K562 (cell line): ENCODE measurements around the gene BAIAP2L2. TPM values are rescaled to one million over a fixed set of nuclear protein-coding genes. Genes with fewer than 3 reads are reported as not detected.

ENCODE experiments used
- ATAC-seq: fragments of 200-7000 bp; cut with Tn5 transposase; 3 replicates; pipeline ENCODE4 v1.9.1; 2020; ENCODE audit warnings: moderate library complexity
- BruUV-seq: library from RNA; stranded (reverse); fragments of 400-500 nt; replicated peaks from 2 replicates; lab custom pipeline; 2021; lab: Mats Ljungman, UMichigan
- CTCF ChIA-PET: fragments of 300-600 bp; formaldehyde crosslinking; extraction: SDS; loops from one replicate; lab custom pipeline; 2021; ENCODE audit warnings: low intra/inter-chr PET ratio; lab: Yijun Ruan, JAX
- POLR2A ChIA-PET: fragments of 300-600, 350-650 bp; sonication (Branson Sonifier 250); formaldehyde crosslinking; extraction: SDS; loops from one replicate; lab custom pipeline; 2021; ENCODE audit warnings: antibody characterized with exemption, inconsistent platforms; lab: Yijun Ruan, JAX
- DNase-seq, 4 experiments: peaks; one replicate each; pipeline versions ENCODE4 v3.0.0 to v3.0.0-alpha.2; 2011 to 2018; ENCODE audit warnings: low spot score in 3 of 4, mixed read lengths in 3 of 4; ENCODE audit errors: extremely low read depth in 1 of 4
- FAIRE-seq: peaks from 2 replicates; lab custom pipeline; 2011; peaks lifted over from hg19 to GRCh38; lab: Jason Lieb, UNC
- H2AFZ ChIP-seq: 2 replicates; pipeline ENCODE4 v1.6.0; 2011; ENCODE audit warnings: low read depth, low read length, control low read depth, inconsistent platforms
- H3K27ac ChIP-seq: fragments of 200-600 bp; 3 replicates; pipeline ENCODE4 v1.8.0; 2011; ENCODE audit warnings: low read depth, mild to moderate bottlenecking, control low read depth, inconsistent platforms, low read length, moderate library complexity, mixed read lengths; ENCODE audit errors: extremely low read depth
- H3K27me3 ChIP-seq, 2 experiments: fragments of 300-600 bp in 1 of 2; 2 replicates in 1 of 2; 3 replicates in 1 of 2; pipeline versions ENCODE4 v1.6.0 to v1.8.0; 2011; ENCODE audit warnings: inconsistent platforms in 2 of 2, low read length in 2 of 2, mild to moderate bottlenecking in 1 of 2, mixed read lengths in 1 of 2, moderate library complexity in 1 of 2; ENCODE audit not compliant: control insufficient read depth in 2 of 2, insufficient read depth in 2 of 2
- H3K36me3 ChIP-seq: fragments of 300-600 bp; 3 replicates; pipeline ENCODE4 v1.8.0; 2011; ENCODE audit warnings: mild to moderate bottlenecking, low read length, inconsistent platforms; ENCODE audit not compliant: control insufficient read depth, insufficient read depth
- H3K4me1 ChIP-seq, 2 experiments: fragments of 200-600 bp in 1 of 2; replicated peaks in 1 of 2; 2 replicates in 1 of 2; 3 replicates in 1 of 2; pipeline versions ENCODE4 v1.5.1 to v1.8.0; 2011; ENCODE audit warnings: inconsistent platforms in 2 of 2, low read length in 2 of 2, mild to moderate bottlenecking in 1 of 2, mixed read lengths in 1 of 2, moderate library complexity in 1 of 2; ENCODE audit not compliant: control insufficient read depth in 2 of 2, insufficient read depth in 2 of 2
- H3K4me2 ChIP-seq: 2 replicates; pipeline ENCODE4 v1.6.1; 2011; ENCODE audit warnings: low read length, control low read depth, inconsistent platforms, mixed read lengths; ENCODE audit not compliant: insufficient read depth
- H3K4me3 ChIP-seq: fragments of 200-600 bp; sonication (generic), shearing (Covaris generic); 2 replicates; pipeline ENCODE4 v1.5.1; 2016; ENCODE audit warnings: control low read depth, inconsistent platforms
- H3K79me2 ChIP-seq: fragments of 200-600 bp; 3 replicates; pipeline ENCODE4 v1.8.0; 2011; ENCODE audit warnings: low read length, inconsistent platforms; ENCODE audit not compliant: control insufficient read depth, insufficient read depth
- H3K9ac ChIP-seq, 2 experiments: 2 replicates each; pipeline versions ENCODE4 v1.6.0 to v1.6.1; 2011; ENCODE audit warnings: low read depth in 2 of 2, low read length in 2 of 2, control low read depth in 1 of 2, inconsistent platforms in 1 of 2, mild to moderate bottlenecking in 1 of 2, mixed read lengths in 1 of 2; ENCODE audit not compliant: insufficient read depth in 1 of 2
- H3K9me1 ChIP-seq: one replicate; pipeline ENCODE4 v1.6.0; 2011; ENCODE audit warnings: inconsistent platforms, mild to moderate bottlenecking, low read length, moderate library complexity; ENCODE audit not compliant: control insufficient read depth, insufficient read depth
- H3K9me3 ChIP-seq: replicated peaks from 2 replicates; pipeline ENCODE4 v1.5.1; 2011; ENCODE audit warnings: low read depth, low read length, inconsistent platforms; ENCODE audit not compliant: control insufficient read depth, insufficient read depth
- H4K20me1 ChIP-seq: replicated peaks from 2 replicates; pipeline ENCODE4 v1.6.1; 2011; ENCODE audit warnings: low read length, inconsistent platforms, mixed read lengths; ENCODE audit not compliant: control insufficient read depth, insufficient read depth
- BHLHE40 ChIP-seq: IDR thresholded peaks from 2 replicates; pipeline ENCODE4 v1.6.1; 2011; ENCODE audit warnings: low read length, improper control_type of control experiment
- E2F1 ChIP-seq: sonication (generic); formaldehyde crosslinking; IDR thresholded peaks from 2 replicates; pipeline ENCODE4 v1.8.1; 2023; ENCODE audit warnings: mild to moderate bottlenecking, missing genetic modification reagents, moderate library complexity
- ETV6 ChIP-seq, 3 experiments: fragments of 150-350 bp in 1 of 3; sonication (generic) in 1 of 3; formaldehyde crosslinking in 1 of 3; IDR thresholded peaks; 2 replicates each; pipeline versions ENCODE4 v1.6.1 to v1.8.0; 2014 to 2022; ENCODE audit warnings: borderline replicate concordance in 2 of 3, low read depth in 2 of 3, antibody characterized with exemption in 1 of 3, low read length in 1 of 3, mild to moderate bottlenecking in 1 of 3, missing genetic modification reagents in 1 of 3
- FOXJ2 ChIP-seq: fragments of 200-800 bp; sonication (Bioruptor generic); IDR thresholded peaks from 2 replicates; pipeline ENCODE4 v1.6.1; 2016; ENCODE audit warnings: missing genetic modification characterization, missing compliant biosample characterization
- FOXM1 ChIP-seq, 2 experiments: fragments of 450-650 bp in 1 of 2; sonication (generic) in 1 of 2; formaldehyde crosslinking in 1 of 2; IDR thresholded peaks; 2 replicates each; pipeline versions ENCODE4 v1.6.1 to v1.9.0; 2017 to 2022; ENCODE audit warnings: low read depth in 2 of 2, mild to moderate bottlenecking in 2 of 2, missing genetic modification reagents in 1 of 2, moderate library complexity in 1 of 2
- HIVEP1 ChIP-seq: fragments of 250-450 bp; sonication (Bioruptor Pico); IDR thresholded peaks from 2 replicates; pipeline ENCODE4 v1.4.0; 2020; ENCODE audit warnings: mild to moderate bottlenecking
- RBM17 ChIP-seq: fragments of 200-400 bp; formaldehyde crosslinking; IDR thresholded peaks from 2 replicates; pipeline ENCODE4 v1.6.1; 2017; ENCODE audit warnings: low read depth, mild to moderate bottlenecking, low read length, borderline replicate concordance
- SMARCE1 ChIP-seq: fragments of 450-650 bp; IDR thresholded peaks from 2 replicates; pipeline ENCODE4 v1.7.1; 2016; ENCODE audit warnings: mild to moderate bottlenecking
- SREBF2 ChIP-seq: sonication (generic); formaldehyde crosslinking; IDR thresholded peaks from 2 replicates; pipeline ENCODE4 v1.4.0; 2020; ENCODE audit warnings: mild to moderate bottlenecking, missing genetic modification reagents
- TCF15 ChIP-seq: fragments of 250-450 bp; sonication (Bioruptor Pico); IDR thresholded peaks from 2 replicates; pipeline ENCODE4 v1.8.0; 2022; ENCODE audit warnings: moderate library complexity, mild to moderate bottlenecking, inconsistent platforms
- USF2 ChIP-seq: sonication (generic); formaldehyde crosslinking; IDR thresholded peaks from 2 replicates; pipeline ENCODE4 v1.5.0; 2020; ENCODE audit warnings: missing genetic modification reagents
- ZBTB43 ChIP-seq: sonication (generic); formaldehyde crosslinking; IDR thresholded peaks from 2 replicates; pipeline ENCODE4 v1.8.0; 2023; ENCODE audit warnings: mild to moderate bottlenecking, missing genetic modification reagents
- ZNF449 ChIP-seq: fragments of 250-450 bp; sonication (Bioruptor Pico); IDR thresholded peaks from 2 replicates; pipeline ENCODE4 v1.8.0; 2022; ENCODE audit warnings: moderate library complexity, mild to moderate bottlenecking, inconsistent platforms
- ZNF589 ChIP-seq: fragments of 200-800 bp; sonication (Bioruptor generic); IDR thresholded peaks from 2 replicates; pipeline ENCODE4 v1.6.1; 2016; ENCODE audit warnings: low read depth, missing genetic modification characterization, missing compliant biosample characterization
- ZNF717 ChIP-seq: fragments of 250-450 bp; sonication (Bioruptor Pico); IDR thresholded peaks from 2 replicates; pipeline ENCODE4 v1.5.0; 2021
- WGBS: fragments of 100-300 bp; shearing (Covaris generic); methylation state at CpG from one replicate; pipeline ENCODE4 v1.1.6; 2016; ENCODE audit warnings: low coverage, mixed read lengths; ENCODE audit not compliant: insufficient coverage; ENCODE audit errors: missing lambda C conversion rate; 5-methylcytosine and 5-hydroxymethylcytosine counted together
- in situ Hi-C: fragments of 300-500 bp; cut with MboI; formaldehyde crosslinking; loops from 4 replicates; pipeline ENCODE4 v1.15.0; 2018; ENCODE audit warnings: inconsistent platforms, mixed read lengths
- intact Hi-C: fragments of 100-400 bp; cut with micrococcal nuclease; formaldehyde crosslinking; loops from 2 replicates; pipeline ENCODE4 v1.14.2; 2022
- polyA plus RNA-seq, 8 experiments: library from polyadenylated mRNA; depleted of rRNA in 4 of 8; stranded (reverse) in 5 of 8; unstranded in 3 of 8; fragments of >200 nt; fragmentation: Nextera tagmentation in 2 of 8; fragmentation: Illumina TruSeq in 1 of 8; extraction: Ambion mirVana in 2 of 8; extraction: Trizol in 1 of 8; gene quantifications; 2 replicates each; pipeline versions ENCODE4 v1.2.1 to v1.2.3, GENCODE V29; 2011 to 2014; ENCODE audit warnings: inconsistent platforms in 1 of 8, missing spikeins in 1 of 8
- total RNA-seq, 7 experiments: library from RNA; depleted of rRNA in 6 of 7; stranded (reverse); fragments of >200 nt in 6 of 7; fragmentation: Illumina TruSeq in 2 of 7; extraction: Trizol in 2 of 7; gene quantifications; 2 replicates each; pipeline versions ENCODE4 v1.2.1 to v1.2.3, GENCODE V29; 2011 to 2021; ENCODE audit warnings: low replicate concordance in 1 of 7

The BAIAP2L2 gene
- total and polyA plus RNA-seq, 9 of the 15 experiments (the other 6 are each of a cell fraction or from before 2014, with no cell fraction given), result 0.04 to 0.22 (median 0.07) TPM; not detected in 4

- no peak for TF ChIP-seq USF2
- TF ChIP-seq ETV6 (IDR thresholded peaks at IDR 0.05; ENCODE audit: borderline replicate concordance in 1 of 2, low read depth in 2 of 2, low read length in 1 of 2), result no peak
- TF ChIP-seq ETV6 (CRISPR knock-in tag; IDR thresholded peaks at IDR 0.05; ENCODE audit: borderline replicate concordance), result no peak
- TF ChIP-seq FOXJ2 (tag), result no peak
- TF ChIP-seq ZNF589 (CRISPR knock-in tag), result no peak
Measured at GRCh38 chr22:38131399-38131798, 20.9 kb upstream of the BAIAP2L2 start (continued).

- FAIRE-seq, result no peak
- Histone ChIP-seq H3K9ac (no peak overlapping the region; a peak in 1 of 4 replicates), H3K9me1 (peaks cover 3% of the 10 kb centered on the region), H3K4me2 (no peak overlapping the region), H2AFZ (no peak overlapping the region), H3K27ac (no peak overlapping the region), H3K4me3 (no peak overlapping the region), H3K79me2 (no peaks in the 10 kb centered on the region), H4K20me1 (no peaks in the 10 kb centered on the region), H3K9me3 (no peaks in the 10 kb centered on the region), H3K4me1 (peaks cover 18 to 37% of the 10 kb centered on the region in 2 experiments), H3K36me3 (no peaks in the 10 kb centered on the region), H3K27me3 (no peaks in the 10 kb centered on the region)
- no peak for DNase-seq
- ChIA-PET POLR2A (interaction anchor here (0.7 kb wide), 1 partner anchor 86 kb away, joined by 3 read pairs; no protein-coding TSS in a partner anchor), CTCF (no interaction called here)
- intact Hi-C loops, result no loop called here
- BruUV-seq, result no TSS peak
- 69% methylated on average over 7 of the region's 9 CpGs for WGBS
- in situ Hi-C loops, result no loop called here
- no peak for ATAC-seq
- TF ChIP-seq SMARCE1, result no peak
- no peak for TF ChIP-seq BHLHE40
- TF ChIP-seq TCF15, result no peak
- TF ChIP-seq ZNF449 (CRISPR knock-in tag), result no peak
- TF ChIP-seq ETV6 (IDR thresholded peaks at IDR 0.05; ENCODE audit: borderline replicate concordance in 1 of 2, low read depth in 2 of 2, low read length in 1 of 2), result no peak
- no peak for TF ChIP-seq ETV6 (CRISPR knock-in tag; IDR thresholded peaks at IDR 0.05; ENCODE audit: borderline replicate concordance)
- TF ChIP-seq RBM17, result no peak
- TF ChIP-seq ZNF717 (CRISPR knock-in tag), result no peak
- no peak for TF ChIP-seq ZBTB43
- TF ChIP-seq FOXM1 (IDR thresholded peaks at IDR 0.05; ENCODE audit: low read depth), result no peak
- no peak for TF ChIP-seq FOXM1 (CRISPR knock-in tag; IDR thresholded peaks at IDR 0.05; ENCODE audit: low read depth)
- no peak for TF ChIP-seq SREBF2
- no peak for TF ChIP-seq HIVEP1 (CRISPR knock-in tag)
- TF ChIP-seq E2F1 (CRISPR knock-in tag), result no peak
Measured at GRCh38 chr22:38129856-38130255, 19.4 kb upstream of the BAIAP2L2 start.
